ENCODE results near the gene HINT3.
"Not testable (repeated sequence)": the region's sequence is repeated elsewhere in the genome, so short reads cannot be mapped to it uniquely, and the experiment has no call there.

Gene HINT3

DNA sequence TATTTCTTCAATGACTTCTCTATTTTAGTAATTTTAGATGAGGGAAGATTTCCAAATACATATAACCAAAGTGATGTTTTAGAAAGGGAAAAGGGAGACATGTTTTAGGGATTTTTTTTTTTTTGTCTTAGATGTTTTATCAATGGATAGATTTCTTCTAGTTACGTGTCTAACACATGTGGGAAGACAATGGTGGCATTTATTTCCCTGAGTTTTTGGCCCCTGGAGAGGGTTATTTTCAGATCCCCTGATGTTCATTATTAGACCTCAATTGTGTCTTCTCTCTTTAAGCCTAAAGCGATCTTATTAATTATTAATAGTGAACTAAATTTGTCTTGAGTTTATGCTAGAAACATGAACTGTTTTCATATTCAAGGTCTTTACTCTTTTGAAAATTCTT lies 60.0 kb downstream of the HINT3 start:
- Histone ChIP-seq H3K27ac (ENCODE audit: low read depth, low read length, poor library complexity, severe bottlenecking) (no peak overlapping the region), H3K27me3 (ENCODE audit: insufficient read depth, low read length) (no peaks in the 10 kb centered on the region), H3K4me2 (ENCODE audit: low read length) (no peak overlapping the region), H3K79me2 (ENCODE audit: insufficient read depth, low read length) (no peaks in the 10 kb centered on the region), H3K36me3 (ENCODE audit: insufficient read depth, low read length) (peaks cover 86% of the 10 kb centered on the region), H3K4me3 (ENCODE audit: low read depth, low read length, poor library complexity, severe bottlenecking) (no peak overlapping the region), H3K9me2 (ENCODE audit: low read depth, low read length) (no peaks in the 10 kb centered on the region), H3K9me3 (ENCODE audit: low read length) (no peaks in the 10 kb centered on the region), H3K4me1 (ENCODE audit: insufficient read depth, low read length, severe bottlenecking) (no peaks in the 10 kb centered on the region), H3F3A (ENCODE audit: insufficient read depth, low read length) (no peaks in the 10 kb centered on the region), H4K20me1 (ENCODE audit: insufficient read depth, low read length) (no peaks in the 10 kb centered on the region), H3K9ac (ENCODE audit: low read length) (no peak overlapping the region), H2AFZ (ENCODE audit: low read length) (no peak overlapping the region)
- TF ChIP-seq, protein P1, sequence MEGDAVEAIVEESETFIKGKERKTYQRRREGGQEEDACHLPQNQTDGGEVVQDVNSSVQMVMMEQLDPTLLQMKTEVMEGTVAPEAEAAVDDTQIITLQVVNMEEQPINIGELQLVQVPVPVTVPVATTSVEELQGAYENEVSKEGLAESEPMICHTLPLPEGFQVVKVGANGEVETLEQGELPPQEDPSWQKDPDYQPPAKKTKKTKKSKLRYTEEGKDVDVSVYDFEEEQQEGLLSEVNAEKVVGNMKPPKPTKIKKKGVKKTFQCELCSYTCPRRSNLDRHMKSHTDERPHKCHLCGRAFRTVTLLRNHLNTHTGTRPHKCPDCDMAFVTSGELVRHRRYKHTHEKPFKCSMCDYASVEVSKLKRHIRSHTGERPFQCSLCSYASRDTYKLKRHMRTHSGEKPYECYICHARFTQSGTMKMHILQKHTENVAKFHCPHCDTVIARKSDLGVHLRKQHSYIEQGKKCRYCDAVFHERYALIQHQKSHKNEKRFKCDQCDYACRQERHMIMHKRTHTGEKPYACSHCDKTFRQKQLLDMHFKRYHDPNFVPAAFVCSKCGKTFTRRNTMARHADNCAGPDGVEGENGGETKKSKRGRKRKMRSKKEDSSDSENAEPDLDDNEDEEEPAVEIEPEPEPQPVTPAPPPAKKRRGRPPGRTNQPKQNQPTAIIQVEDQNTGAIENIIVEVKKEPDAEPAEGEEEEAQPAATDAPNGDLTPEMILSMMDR (IDR thresholded peaks at IDR 0.05; ENCODE audit: low read length), result no peak
- no peak for TF ChIP-seq EZH2 (IDR thresholded peaks at IDR 0.05; ENCODE audit: borderline replicate concordance, low read length)

DNA sequence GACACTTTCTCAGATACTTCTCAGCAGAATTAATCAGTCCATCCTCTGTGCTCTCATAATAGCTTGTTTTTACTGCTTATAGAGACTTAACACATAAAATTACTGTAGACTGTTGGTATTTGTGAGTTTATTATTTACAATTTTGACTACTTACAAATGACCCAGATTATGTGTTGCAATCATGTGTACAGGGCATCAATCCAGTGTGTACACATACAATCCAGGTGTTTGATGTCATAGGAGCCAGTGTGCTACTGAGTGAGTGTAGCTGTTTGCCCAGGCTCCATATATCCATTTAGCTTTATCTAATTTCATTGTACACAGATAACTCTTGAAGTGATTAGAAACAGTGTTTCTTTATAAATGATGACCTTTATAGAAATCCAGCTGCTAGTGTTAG lies 61.1 kb downstream of the HINT3 start:
- H3K27ac ChIP-seq (ENCODE audit: low read depth, low read length, poor library complexity, severe bottlenecking), result no peak overlapping the region
- no peaks in the 10 kb centered on the region for H4K20me1 ChIP-seq (ENCODE audit: insufficient read depth, low read length)
- no peaks in the 10 kb centered on the region for H3K27me3 ChIP-seq (ENCODE audit: insufficient read depth, low read length)
- no peaks in the 10 kb centered on the region for H3K79me2 ChIP-seq (ENCODE audit: insufficient read depth, low read length)
- H3K9me2 ChIP-seq (ENCODE audit: low read depth, low read length), result no peaks in the 10 kb centered on the region
- no peak overlapping the region for H3K9ac ChIP-seq (ENCODE audit: low read length)
- no peak overlapping the region for H2AFZ ChIP-seq (ENCODE audit: low read length)
- H3K4me3 ChIP-seq (ENCODE audit: low read depth, low read length, poor library complexity, severe bottlenecking), result no peak overlapping the region
- no peaks in the 10 kb centered on the region for H3K4me1 ChIP-seq (ENCODE audit: insufficient read depth, low read length, severe bottlenecking)
- TF ChIP-seq, protein P1 (IDR thresholded peaks at IDR 0.05; ENCODE audit: low read length), result no peak
- H3K4me2 ChIP-seq (ENCODE audit: low read length), result no peak overlapping the region
- H3F3A ChIP-seq (ENCODE audit: insufficient read depth, low read length), result no peaks in the 10 kb centered on the region
- no peaks in the 10 kb centered on the region for H3K9me3 ChIP-seq (ENCODE audit: low read length)
- peaks cover 86% of the 10 kb centered on the region for H3K36me3 ChIP-seq (ENCODE audit: insufficient read depth, low read length)

DNA sequence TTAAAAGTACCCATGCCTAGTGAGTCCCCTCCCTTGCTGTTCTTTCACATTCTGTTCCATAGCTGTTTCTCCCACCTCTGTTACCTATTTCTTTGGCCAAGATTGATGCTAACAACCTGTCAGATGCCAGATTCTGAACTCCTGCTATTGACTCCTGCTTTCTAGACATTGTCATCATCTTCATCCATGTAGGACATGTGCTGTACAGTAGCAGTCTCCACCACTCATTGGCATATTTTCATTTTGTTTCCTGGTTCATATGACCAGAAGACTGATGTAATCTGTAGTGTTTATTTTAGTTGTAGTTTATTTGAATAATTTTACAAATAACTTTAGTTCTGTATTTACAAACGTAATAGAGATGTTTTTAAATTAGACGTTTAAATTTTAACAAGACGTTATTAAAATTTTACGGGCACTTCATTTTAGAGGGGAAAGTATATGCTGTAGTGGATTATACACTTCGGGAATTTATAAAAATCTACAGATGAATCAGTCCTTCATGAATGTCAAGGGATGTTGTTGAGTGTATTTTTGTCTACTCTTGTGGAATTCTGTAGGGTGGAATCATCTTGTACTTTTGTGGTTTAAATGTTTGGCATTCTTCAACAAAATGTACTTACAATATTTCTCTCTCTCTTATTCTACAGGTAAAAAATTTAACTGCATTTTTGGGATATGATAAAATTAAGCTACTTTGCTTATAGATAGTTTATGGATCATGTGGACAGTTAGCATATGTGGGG lies 63.9 kb downstream of the HINT3 start:
- no peaks in the 10 kb centered on the region for H3K9me2 ChIP-seq (ENCODE audit: low read depth, low read length)

DNA sequence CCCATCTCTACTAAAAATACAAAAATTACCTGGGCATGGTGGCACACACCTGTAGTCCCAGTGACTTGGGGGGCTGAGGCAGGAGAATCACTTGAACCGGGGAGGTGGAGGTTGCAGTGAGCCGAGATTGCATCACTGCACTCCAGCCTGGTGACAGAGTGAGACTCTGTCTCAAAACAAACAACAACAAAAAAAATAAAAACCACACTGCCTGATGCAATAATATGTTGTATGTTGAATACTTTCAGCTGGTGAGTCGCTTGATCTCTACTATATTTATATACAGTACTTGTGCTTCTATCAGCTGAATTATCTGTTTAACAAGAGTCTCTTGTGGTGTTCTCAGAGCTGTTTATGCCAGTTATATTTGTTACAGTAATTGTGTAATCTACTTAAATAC lies 66.9 kb downstream of the HINT3 start:
- not testable (repeated sequence) for H2AFZ ChIP-seq (ENCODE audit: low read length); H4K20me1 ChIP-seq (ENCODE audit: insufficient read depth, low read length); H3K9me3 ChIP-seq (ENCODE audit: low read length); H3K4me2 ChIP-seq (ENCODE audit: low read length); H3K4me1 ChIP-seq (ENCODE audit: insufficient read depth, low read length, severe bottlenecking); H3K4me3 ChIP-seq (ENCODE audit: low read depth, low read length, poor library complexity, severe bottlenecking); H3K9me2 ChIP-seq (ENCODE audit: low read depth, low read length); H3K27ac ChIP-seq (ENCODE audit: low read depth, low read length, poor library complexity, severe bottlenecking); H3K79me2 ChIP-seq (ENCODE audit: insufficient read depth, low read length); H3F3A ChIP-seq (ENCODE audit: insufficient read depth, low read length); H3K9ac ChIP-seq (ENCODE audit: low read length); H3K27me3 ChIP-seq (ENCODE audit: insufficient read depth, low read length)
- peaks cover 83% of the 10 kb centered on the region for H3K36me3 ChIP-seq (ENCODE audit: insufficient read depth, low read length)

More for the DNA sequence above, 63.9 kb downstream of the HINT3 start:
- no peak overlapping the region for H3K4me2 ChIP-seq (ENCODE audit: low read length)
- H4K20me1 ChIP-seq (ENCODE audit: insufficient read depth, low read length), result no peaks in the 10 kb centered on the region
- H3K79me2 ChIP-seq (ENCODE audit: insufficient read depth, low read length), result no peaks in the 10 kb centered on the region
- H3K4me3 ChIP-seq (ENCODE audit: low read depth, low read length, poor library complexity, severe bottlenecking), result no peak overlapping the region
- H3K9ac ChIP-seq (ENCODE audit: low read length), result no peak overlapping the region
- no peaks in the 10 kb centered on the region for H3F3A ChIP-seq (ENCODE audit: insufficient read depth, low read length)
- H2AFZ ChIP-seq (ENCODE audit: low read length), result no peak overlapping the region
- no peaks in the 10 kb centered on the region for H3K9me3 ChIP-seq (ENCODE audit: low read length)
- no peaks in the 10 kb centered on the region for H3K4me1 ChIP-seq (ENCODE audit: insufficient read depth, low read length, severe bottlenecking)
- no peak overlapping the region for H3K27ac ChIP-seq (ENCODE audit: low read depth, low read length, poor library complexity, severe bottlenecking)
- H3K36me3 ChIP-seq (ENCODE audit: insufficient read depth, low read length), result peaks cover 88% of the 10 kb centered on the region
- H3K27me3 ChIP-seq (ENCODE audit: insufficient read depth, low read length), result no peaks in the 10 kb centered on the region
- TF ChIP-seq EZH2 (IDR thresholded peaks at IDR 0.05; ENCODE audit: borderline replicate concordance, low read length), result no peak
- TF ChIP-seq, protein P1 (IDR thresholded peaks at IDR 0.05; ENCODE audit: low read length), result no peak

Measured in OCI-LY1 (cell line).